Activated CD8-positive, alpha-beta memory T cell treated with anti-CD3 and anti-CD28 coated beads, Interleukin-2, amount 10 ng/mL, durations not matched to agents 7 days and 5 days (primary cell): ENCODE measurements around the gene PARP15. TPM values are rescaled to one million over a fixed set of nuclear protein-coding genes. Genes with fewer than 3 reads are reported as not detected.
A peak's percentile ranks its signal among the peaks of the same experiment; 100 is the strongest.

Experiments
- ATAC-seq: fragments of 150-1000 bp; cut with Tn5 transposase; one replicate; pipeline ENCODE4 v1.10.0; 2021; ENCODE audit warnings: moderate library complexity
- CTCF ChIA-PET: fragments of 350-600 bp; sonication (Branson Sonifier 250); formaldehyde crosslinking; loops from one replicate; lab custom pipeline; 2021; ENCODE audit warnings: antibody characterized with exemption; lab: Charles Lee
- DNase-seq: peaks from one replicate; pipeline ENCODE4 v3.0.0-alpha.2; 2020
- H3K27ac Mint-ChIP-seq: one replicate; pipeline ENCODE4 v1.8.0; 2021; ENCODE audit warnings: mild to moderate bottlenecking, mixed read lengths
- H3K27me3 Mint-ChIP-seq: one replicate; pipeline ENCODE4 v1.8.0; 2021; ENCODE audit warnings: mixed read lengths
- H3K36me3 Mint-ChIP-seq: one replicate; pipeline ENCODE4 v1.8.0; 2021; ENCODE audit warnings: mild to moderate bottlenecking, mixed read lengths
- H3K4me1 Mint-ChIP-seq: one replicate; pipeline ENCODE4 v1.8.0; 2021; ENCODE audit warnings: mixed read lengths
- H3K4me3 Mint-ChIP-seq: one replicate; pipeline ENCODE4 v1.8.0; 2021; ENCODE audit warnings: mild to moderate bottlenecking, moderate library complexity, mixed read lengths
- H3K9me3 Mint-ChIP-seq: one replicate; pipeline ENCODE4 v1.8.0; 2022; ENCODE audit warnings: low read depth, mixed read lengths
- total RNA-seq, 2 experiments: library from RNA; stranded (reverse); gene quantifications; one replicate each; pipeline ENCODE4 v1.2.3, GENCODE V29; 2021

The PARP15 gene
- total RNA-seq, 2 experiments from 2014 or later, result 36.1 to 40.6 TPM

- ATAC-seq (no peak), DNase-seq (no peak)
- H3K4me3 Mint-ChIP-seq, result peak overlapping the region; percentile 89
- peaks cover 51% of the 10 kb centered on the region for H3K36me3 Mint-ChIP-seq
- no peaks in the 10 kb centered on the region for H3K27me3 Mint-ChIP-seq
- H3K4me1 Mint-ChIP-seq, result peaks cover 42% of the 10 kb centered on the region
- H3K9me3 Mint-ChIP-seq, result peaks cover 10% of the 10 kb centered on the region
- CTCF ChIA-PET, result interaction anchor here (0.5 to 3.2 kb wide), 10 partner anchors 10 to 101 kb away, joined by 3 to 23 read pairs (median 3); partner anchors contain the start of genes DTX3L, PARP14 and PARP9
- H3K27ac Mint-ChIP-seq, result peak overlapping the region; percentile 100
These were observed 755 bp downstream of the PARP15 start for GRCh38 chr3:122578069-122578740.

DNA sequence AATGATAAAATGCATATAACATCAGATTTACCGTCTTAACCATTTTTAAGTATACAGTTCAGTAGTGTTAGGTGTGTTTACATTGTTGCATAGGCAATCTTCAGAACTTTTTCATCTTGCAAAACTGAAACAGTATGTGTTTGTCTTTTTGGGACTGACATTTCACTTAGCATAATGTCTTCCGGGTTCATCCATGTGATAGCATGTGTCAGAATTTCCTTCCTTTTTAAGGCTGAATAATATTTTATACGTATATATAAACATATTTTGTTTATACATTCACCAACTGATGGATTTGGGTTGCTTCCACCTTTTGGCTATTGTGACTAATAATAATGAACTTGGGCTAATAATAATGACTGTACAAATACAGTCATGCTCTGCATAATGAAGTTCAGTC is 3.0 kb downstream of the PARP15 start:
- H3K27ac Mint-ChIP-seq, result no peak overlapping the region
- H3K36me3 Mint-ChIP-seq, result peaks cover 55% of the 10 kb centered on the region
- H3K4me3 Mint-ChIP-seq, result no peak overlapping the region
- ATAC-seq, result no peak
- CTCF ChIA-PET, result no interaction called here
- H3K9me3 Mint-ChIP-seq, result peaks cover 12% of the 10 kb centered on the region
- H3K4me1 Mint-ChIP-seq, result peaks cover 36% of the 10 kb centered on the region
- H3K27me3 Mint-ChIP-seq, result no peaks in the 10 kb centered on the region
- DNase-seq, result no peak

- DNase-seq (no peak), ATAC-seq (no peak)
- no peaks in the 10 kb centered on the region for H3K27me3 Mint-ChIP-seq
- CTCF ChIA-PET, result no interaction called here
- no peak overlapping the region for H3K27ac Mint-ChIP-seq
- H3K4me3 Mint-ChIP-seq, result no peak overlapping the region
- peaks cover 35% of the 10 kb centered on the region for H3K4me1 Mint-ChIP-seq
- peaks cover 61% of the 10 kb centered on the region for H3K36me3 Mint-ChIP-seq
- peaks cover 14% of the 10 kb centered on the region for H3K9me3 Mint-ChIP-seq
These were observed 4.2 kb downstream of the PARP15 start for GRCh38 chr3:122581622-122582021.

- ATAC-seq (no peak), DNase-seq (no peak)
- H3K36me3 Mint-ChIP-seq, result peaks cover 67% of the 10 kb centered on the region
- CTCF ChIA-PET, result no interaction called here
- H3K4me1 Mint-ChIP-seq, result peaks cover 35% of the 10 kb centered on the region
- H3K27ac Mint-ChIP-seq, result no peak overlapping the region
- peaks cover 14% of the 10 kb centered on the region for H3K9me3 Mint-ChIP-seq
- H3K27me3 Mint-ChIP-seq, result no peaks in the 10 kb centered on the region
- H3K4me3 Mint-ChIP-seq, result no peak overlapping the region
These were observed 4.9 kb downstream of the PARP15 start for GRCh38 chr3:122582390-122582789.

DNA sequence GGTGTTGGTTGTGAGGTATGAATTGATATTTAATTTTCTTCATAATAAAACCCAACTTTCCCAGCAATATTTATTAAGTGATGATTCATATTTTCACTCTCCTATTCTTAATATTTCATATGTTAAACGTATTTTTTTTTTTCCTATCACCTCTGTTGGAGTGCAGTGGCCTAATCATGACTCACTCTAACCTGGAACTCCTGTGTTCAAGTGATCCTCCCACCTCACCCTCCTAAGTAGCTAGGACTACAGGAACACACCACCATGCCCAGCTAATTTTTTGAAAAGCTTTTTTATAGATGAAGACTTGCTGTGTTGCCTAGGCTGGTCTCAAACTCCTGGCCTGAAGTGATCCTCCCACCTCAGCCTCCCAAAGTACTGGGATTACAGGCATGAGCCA is 8.6 kb downstream of the PARP15 start:
- H3K9me3 Mint-ChIP-seq, result peaks cover 13% of the 10 kb centered on the region
- H3K4me3 Mint-ChIP-seq, result no peak overlapping the region
- no peak for ATAC-seq
- peaks cover 33% of the 10 kb centered on the region for H3K4me1 Mint-ChIP-seq
- peaks cover 67% of the 10 kb centered on the region for H3K36me3 Mint-ChIP-seq
- no peak for DNase-seq
- H3K27ac Mint-ChIP-seq, result no peak overlapping the region
- no peaks in the 10 kb centered on the region for H3K27me3 Mint-ChIP-seq
- CTCF ChIA-PET, result interaction anchor here (1.0 kb wide), 1 partner anchor 11 kb away, joined by 3 read pairs; no protein-coding TSS in a partner anchor

DNA sequence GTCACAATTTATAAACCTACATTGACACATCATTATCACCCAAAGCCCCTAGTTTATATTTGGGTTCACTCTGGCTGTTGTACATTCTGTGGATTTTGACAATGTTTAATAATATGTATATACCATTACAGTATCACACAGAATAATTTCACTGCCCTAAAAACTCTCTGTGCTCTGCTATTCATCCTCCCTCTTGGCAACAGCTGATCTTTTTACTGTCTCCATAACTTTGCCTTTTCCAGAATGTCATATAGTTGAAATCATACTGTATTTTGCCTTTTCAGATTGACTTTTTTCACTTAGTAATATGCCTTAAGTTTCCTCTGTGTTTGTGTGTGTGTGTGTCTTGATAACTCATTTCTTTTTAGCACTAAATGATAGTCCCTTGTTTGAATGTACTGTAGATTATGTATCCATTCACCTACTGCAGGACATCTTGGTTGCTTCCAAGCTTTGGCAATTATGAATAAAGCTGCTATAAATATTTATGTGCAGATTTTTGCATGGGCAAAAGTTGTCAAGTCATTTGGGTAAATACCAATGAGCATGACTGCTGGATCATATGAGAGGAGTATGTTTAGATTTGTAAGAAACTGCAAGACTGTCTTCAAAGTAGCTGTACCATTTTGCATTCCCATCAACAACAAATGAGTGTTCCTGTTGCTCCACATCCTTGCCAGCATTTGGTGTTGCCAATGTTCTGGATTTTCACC is 9.5 kb downstream of the PARP15 start:
- no peak for DNase-seq
- Mint-ChIP-seq H3K27me3 (no peaks in the 10 kb centered on the region), H3K36me3 (peaks cover 64% of the 10 kb centered on the region), H3K9me3 (peaks cover 6% of the 10 kb centered on the region), H3K4me1 (peaks cover 32% of the 10 kb centered on the region), H3K27ac (peak overlapping the region; percentile 26), H3K4me3 (no peak overlapping the region)
- ATAC-seq, result peak; percentile 49
- CTCF ChIA-PET, result interaction anchor here (1.0 to 2.1 kb wide), 3 partner anchors 8 to 92 kb away, joined by 3 to 5 read pairs (median 3); no protein-coding TSS in a partner anchor

DNA sequence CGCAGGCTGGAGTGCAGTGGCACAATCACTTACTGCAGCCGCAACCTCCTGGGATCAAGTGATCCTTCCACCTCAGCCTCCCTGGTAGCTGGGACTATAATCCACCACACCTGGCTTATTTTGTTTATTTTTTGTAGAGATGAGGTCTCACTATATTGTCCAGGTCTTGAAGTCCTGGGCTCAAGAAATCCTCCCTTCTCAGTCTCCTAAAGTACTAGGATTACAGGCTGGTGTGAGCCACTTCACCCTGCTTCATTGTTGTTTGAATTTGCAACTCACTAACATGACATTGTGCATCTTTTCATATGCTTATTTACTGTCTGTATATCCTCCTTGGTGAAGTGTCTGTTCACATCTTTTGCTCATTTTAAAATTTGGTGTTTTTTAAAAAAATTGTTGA is 10.1 kb downstream of the PARP15 start:
- CTCF ChIA-PET, result interaction anchor here (1.2 to 2.1 kb wide), 2 partner anchors 9 to 91 kb away, joined by 3 to 5 read pairs; no protein-coding TSS in a partner anchor
- H3K9me3 Mint-ChIP-seq, result peaks cover 4% of the 10 kb centered on the region

GRCh38 chr3:122589297-122589696 is 11.8 kb downstream of the PARP15 start:
- Mint-ChIP-seq H3K36me3 (peaks cover 51% of the 10 kb centered on the region), H3K27me3 (no peaks in the 10 kb centered on the region), H3K9me3 (peaks cover 3% of the 10 kb centered on the region), H3K4me1 (peaks cover 30% of the 10 kb centered on the region), H3K4me3 (no peak overlapping the region), H3K27ac (no peak overlapping the region)
- CTCF ChIA-PET, result interaction anchor here (2.1 kb wide), 1 partner anchor 11 kb away, joined by 5 read pairs; no protein-coding TSS in a partner anchor
- ATAC-seq, result peak; percentile 20
- no peak for DNase-seq

More for the DNA sequence above, 10.1 kb downstream of the PARP15 start:
- H3K36me3 Mint-ChIP-seq, result peaks cover 62% of the 10 kb centered on the region
- ATAC-seq, result no peak
- peak overlapping the region; percentile 19 for H3K27ac Mint-ChIP-seq
- H3K4me3 Mint-ChIP-seq, result no peak overlapping the region
- DNase-seq, result no peak
- peaks cover 32% of the 10 kb centered on the region for H3K4me1 Mint-ChIP-seq
- no peaks in the 10 kb centered on the region for H3K27me3 Mint-ChIP-seq

- Mint-ChIP-seq H3K27ac (no peak overlapping the region), H3K4me3 (no peak overlapping the region), H3K4me1 (peaks cover 24% of the 10 kb centered on the region), H3K36me3 (peaks cover 46% of the 10 kb centered on the region), H3K9me3 (peaks cover under 1% of the 10 kb centered on the region), H3K27me3 (no peaks in the 10 kb centered on the region)
- ATAC-seq (no peak), DNase-seq (no peak)
- CTCF ChIA-PET, result no interaction called here
These were observed 13.2 kb downstream of the PARP15 start for GRCh38 chr3:122590610-122591009.

DNA sequence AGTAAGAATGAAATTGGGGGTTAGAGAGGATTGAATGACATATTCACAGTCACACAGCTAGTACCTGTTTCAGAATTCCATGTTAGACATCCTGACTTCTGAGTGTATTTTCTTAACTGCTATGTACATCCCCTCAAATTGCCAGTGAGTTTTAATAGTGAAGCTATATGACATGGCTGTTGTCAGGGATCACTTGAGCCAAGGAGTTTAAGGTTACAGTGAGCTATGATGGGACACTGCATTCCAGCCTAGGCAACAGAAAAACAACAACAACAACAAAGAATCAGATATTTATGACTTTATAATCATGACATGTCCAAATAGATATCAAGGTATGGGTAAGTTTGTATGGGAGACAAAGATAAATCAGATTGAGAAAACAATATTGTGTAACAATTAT is 16.6 kb downstream of the PARP15 start:
- Mint-ChIP-seq H3K27me3 (no peaks in the 10 kb centered on the region), H3K36me3 (peaks cover 41% of the 10 kb centered on the region), H3K27ac (no peak overlapping the region), H3K4me3 (no peak overlapping the region), H3K9me3 (no peaks in the 10 kb centered on the region), H3K4me1 (peaks cover 8% of the 10 kb centered on the region)
- CTCF ChIA-PET, result interaction anchor here (1.0 to 1.3 kb wide), 4 partner anchors 14 to 86 kb away, joined by 3 to 6 read pairs (median 4); no protein-coding TSS in a partner anchor
- ATAC-seq, result no peak
- DNase-seq, result no peak

DNA sequence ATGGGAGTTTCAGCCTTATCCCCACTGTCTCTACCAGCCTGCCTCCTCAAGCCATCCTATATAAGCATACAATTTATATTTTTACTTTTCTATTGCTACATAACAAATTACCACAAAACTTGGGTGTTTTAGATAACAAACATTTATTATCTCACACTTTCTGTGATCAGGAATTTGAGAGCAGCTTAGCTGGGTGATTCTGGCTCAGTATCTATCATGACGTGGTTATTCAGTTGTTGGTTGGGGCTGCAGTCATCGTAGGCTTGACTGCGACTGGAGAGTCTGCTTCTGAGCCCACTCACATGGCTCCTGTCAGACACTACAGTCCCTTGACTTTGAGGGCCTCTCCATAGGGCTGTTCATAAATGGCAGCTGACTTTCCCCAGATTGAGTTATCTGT is 20.7 kb downstream of the PARP15 start:
- H3K27ac Mint-ChIP-seq, result no peak overlapping the region

GRCh38 chr3:122598556-122598955 is 21.1 kb downstream of the PARP15 start:
- DNase-seq, result no peak
- Mint-ChIP-seq H3K4me1 (peaks cover 6% of the 10 kb centered on the region), H3K27me3 (no peaks in the 10 kb centered on the region), H3K36me3 (peaks cover 44% of the 10 kb centered on the region), H3K9me3 (no peaks in the 10 kb centered on the region), H3K27ac (no peak overlapping the region), H3K4me3 (no peak overlapping the region)
- ATAC-seq, result no peak
- CTCF ChIA-PET, result interaction anchor here (0.7 to 1.5 kb wide), 2 partner anchors 42 to 141 kb away, joined by 3 read pairs; no protein-coding TSS in a partner anchor

More for the DNA sequence above, 20.7 kb downstream of the PARP15 start:
- CTCF ChIA-PET, result interaction anchor here (0.7 kb wide), 1 partner anchor 141 kb away, joined by 3 read pairs; no protein-coding TSS in a partner anchor
- H3K4me3 Mint-ChIP-seq, result no peak overlapping the region
- no peak for DNase-seq
- no peaks in the 10 kb centered on the region for H3K9me3 Mint-ChIP-seq
- H3K4me1 Mint-ChIP-seq, result peaks cover 5% of the 10 kb centered on the region
- ATAC-seq, result no peak
- no peaks in the 10 kb centered on the region for H3K27me3 Mint-ChIP-seq
- H3K36me3 Mint-ChIP-seq, result peaks cover 41% of the 10 kb centered on the region

DNA sequence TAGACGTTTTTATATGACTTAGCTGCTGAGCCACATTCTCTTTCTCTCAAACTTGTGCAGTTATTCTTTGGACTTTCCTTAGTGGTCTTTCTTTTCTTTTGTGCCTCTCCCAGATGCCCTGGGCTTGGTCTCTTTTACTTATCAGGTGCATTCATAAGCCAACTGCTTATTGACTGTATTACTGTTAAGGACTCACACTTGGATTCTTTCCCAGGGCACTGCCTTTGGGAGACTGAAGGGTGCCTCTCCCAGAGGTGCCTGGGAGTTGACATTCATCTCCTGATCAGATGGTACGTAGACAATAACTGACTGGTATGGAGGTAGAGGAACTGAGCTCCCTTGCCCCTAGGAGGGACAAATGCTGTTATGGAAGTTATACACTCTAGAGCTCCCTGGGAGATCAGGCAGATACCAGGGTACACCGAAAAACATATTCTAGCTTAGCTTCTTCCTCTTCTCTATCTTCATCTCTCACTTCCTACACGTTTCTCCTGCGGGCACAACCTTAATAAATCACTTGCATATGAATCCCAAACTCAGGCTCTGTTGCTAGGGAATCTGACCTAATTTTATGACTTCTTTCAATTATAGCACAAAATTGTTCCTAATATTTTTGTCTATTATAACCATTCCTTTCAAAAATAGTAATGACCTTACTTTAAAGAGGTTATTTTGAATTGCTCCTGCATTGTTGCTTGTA is 24.7 kb downstream of the PARP15 start:
- Mint-ChIP-seq H3K4me3 (no peak overlapping the region), H3K36me3 (peaks cover 37% of the 10 kb centered on the region), H3K27ac (no peak overlapping the region), H3K4me1 (peaks cover 8% of the 10 kb centered on the region), H3K9me3 (peaks cover 2% of the 10 kb centered on the region), H3K27me3 (no peaks in the 10 kb centered on the region)
- DNase-seq (no peak), ATAC-seq (no peak)
- CTCF ChIA-PET, result no interaction called here
